KMS-11 (cell line): ENCODE results near the gene HECTD2.

Source experiments
- H2AFZ ChIP-seq: fragments of 200-600 bp; sonication (generic); 2 replicates; pipeline ENCODE4 v1.6.1; 2016; ENCODE audit warnings: antibody characterized with exemption, mixed run types, low read depth
- H3K27ac ChIP-seq: fragments of 200-600 bp; sonication (generic); 2 replicates; pipeline ENCODE4 v1.6.1; 2016; ENCODE audit warnings: mild to moderate bottlenecking, mixed run types
- H3K27me3 ChIP-seq: fragments of 200-600 bp; sonication (generic); 2 replicates; pipeline ENCODE4 v1.6.1; 2017; ENCODE audit warnings: mild to moderate bottlenecking, low read depth, mixed run types, moderate library complexity; ENCODE audit not compliant: insufficient read depth
- H3K36me3 ChIP-seq: fragments of 200-600 bp; sonication (generic); 2 replicates; pipeline ENCODE4 v1.6.1; 2017; ENCODE audit warnings: mild to moderate bottlenecking, mixed run types; ENCODE audit not compliant: insufficient read depth
- H3K4me1 ChIP-seq: fragments of 200-600 bp; sonication (generic); 2 replicates; pipeline ENCODE4 v1.6.1; 2016; ENCODE audit warnings: mild to moderate bottlenecking, low read depth, mixed run types; ENCODE audit not compliant: poor library complexity, severe bottlenecking
- H3K4me2 ChIP-seq: fragments of 200-600 bp; sonication (generic); 2 replicates; pipeline ENCODE4 v1.7.0; 2016; ENCODE audit warnings: mild to moderate bottlenecking, mixed run types
- H3K4me3 ChIP-seq: fragments of 200-600 bp; sonication (generic); IDR thresholded peaks from 2 replicates; pipeline ENCODE4 v1.6.1; 2017; ENCODE audit warnings: low read depth, low read length, mixed read lengths; ENCODE audit not compliant: insufficient read depth
- H3K79me2 ChIP-seq: fragments of 200-600 bp; sonication (generic); 2 replicates; pipeline ENCODE4 v1.6.1; 2016; ENCODE audit warnings: low read depth, mixed run types; ENCODE audit not compliant: insufficient read depth
- H3K9ac ChIP-seq: fragments of 200-600 bp; sonication (generic); 2 replicates; pipeline ENCODE4 v1.6.1; 2016; ENCODE audit warnings: mild to moderate bottlenecking, mixed run types
- H4K20me1 ChIP-seq: fragments of 200-600 bp; sonication (generic); 2 replicates; pipeline ENCODE4 v1.6.1; 2016; ENCODE audit warnings: mild to moderate bottlenecking, mixed run types; ENCODE audit not compliant: insufficient read depth
- TF ChIP-seq, protein P1 (sequence below): fragments of 200-600 bp; sonication (generic); conservative IDR thresholded peaks from 2 replicates; pipeline ENCODE4 v1.6.1; 2017; ENCODE audit warnings: low read depth, mild to moderate bottlenecking, antibody characterized with exemption, low read length, moderate library complexity, mixed read lengths

Gene HECTD2

DNA sequence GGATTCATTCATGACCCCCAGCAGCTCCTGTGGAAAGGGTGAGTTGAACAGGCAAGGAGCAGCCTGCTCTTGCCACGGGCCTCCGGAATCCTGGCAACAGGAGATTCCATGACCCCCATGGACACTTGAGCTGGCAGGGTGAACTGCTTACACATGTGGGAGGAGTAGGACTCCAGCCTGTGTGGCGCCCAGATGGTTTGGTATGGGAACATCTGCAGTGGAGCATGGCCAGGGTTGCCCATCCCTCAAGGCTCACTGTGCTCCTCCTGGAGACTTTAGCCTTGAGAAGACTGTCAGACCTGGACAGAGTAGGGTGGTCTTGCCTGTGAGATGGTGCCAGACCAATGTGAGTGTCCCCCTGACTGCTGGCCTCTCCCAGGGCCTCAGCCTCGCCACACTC, 57.0 kb downstream of the HECTD2 start:
- no peaks in the 10 kb centered on the region for H3K36me3 ChIP-seq

DNA sequence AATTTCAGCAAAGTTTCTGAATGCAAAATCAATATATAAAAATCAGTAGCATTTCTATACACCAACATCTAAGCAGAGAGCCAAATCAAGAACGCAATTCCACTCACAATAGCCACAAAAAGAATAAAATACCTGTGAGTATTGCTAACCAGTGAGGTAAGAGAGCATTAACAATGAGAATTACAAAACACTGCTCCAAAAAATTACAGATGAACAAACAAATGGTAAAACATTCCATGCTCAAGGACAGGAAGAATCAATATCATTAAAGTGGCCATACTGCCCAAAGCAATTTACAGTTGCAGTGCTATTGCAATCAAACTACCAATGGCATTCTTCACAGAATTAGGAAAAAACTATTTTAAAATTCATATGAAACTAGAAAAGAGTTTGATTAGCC, 61.5 kb downstream of the HECTD2 start:
- no peaks in the 10 kb centered on the region for H3K36me3 ChIP-seq
- no peak overlapping the region for H3K9ac ChIP-seq
- H3K4me1 ChIP-seq: no peaks in the 10 kb centered on the region
- H2AFZ ChIP-seq: no peak overlapping the region
- H3K27me3 ChIP-seq: no peaks in the 10 kb centered on the region
- H4K20me1 ChIP-seq: no peaks in the 10 kb centered on the region
- H3K4me3 ChIP-seq: no peak overlapping the region
- H3K4me2 ChIP-seq: no peak overlapping the region
- H3K27ac ChIP-seq: no peak overlapping the region
- TF ChIP-seq, protein P1, sequence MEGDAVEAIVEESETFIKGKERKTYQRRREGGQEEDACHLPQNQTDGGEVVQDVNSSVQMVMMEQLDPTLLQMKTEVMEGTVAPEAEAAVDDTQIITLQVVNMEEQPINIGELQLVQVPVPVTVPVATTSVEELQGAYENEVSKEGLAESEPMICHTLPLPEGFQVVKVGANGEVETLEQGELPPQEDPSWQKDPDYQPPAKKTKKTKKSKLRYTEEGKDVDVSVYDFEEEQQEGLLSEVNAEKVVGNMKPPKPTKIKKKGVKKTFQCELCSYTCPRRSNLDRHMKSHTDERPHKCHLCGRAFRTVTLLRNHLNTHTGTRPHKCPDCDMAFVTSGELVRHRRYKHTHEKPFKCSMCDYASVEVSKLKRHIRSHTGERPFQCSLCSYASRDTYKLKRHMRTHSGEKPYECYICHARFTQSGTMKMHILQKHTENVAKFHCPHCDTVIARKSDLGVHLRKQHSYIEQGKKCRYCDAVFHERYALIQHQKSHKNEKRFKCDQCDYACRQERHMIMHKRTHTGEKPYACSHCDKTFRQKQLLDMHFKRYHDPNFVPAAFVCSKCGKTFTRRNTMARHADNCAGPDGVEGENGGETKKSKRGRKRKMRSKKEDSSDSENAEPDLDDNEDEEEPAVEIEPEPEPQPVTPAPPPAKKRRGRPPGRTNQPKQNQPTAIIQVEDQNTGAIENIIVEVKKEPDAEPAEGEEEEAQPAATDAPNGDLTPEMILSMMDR: no peak
- H3K79me2 ChIP-seq: no peaks in the 10 kb centered on the region

More for the DNA sequence above, 57.0 kb downstream of the HECTD2 start:
- Histone ChIP-seq H3K9ac (no peak overlapping the region), H3K4me3 (no peak overlapping the region), H3K27me3 (no peaks in the 10 kb centered on the region), H3K27ac (no peak overlapping the region), H3K4me2 (no peak overlapping the region), H2AFZ (no peak overlapping the region), H3K79me2 (no peaks in the 10 kb centered on the region), H4K20me1 (no peaks in the 10 kb centered on the region), H3K4me1 (no peaks in the 10 kb centered on the region)
- TF ChIP-seq, protein P1: no peak

DNA sequence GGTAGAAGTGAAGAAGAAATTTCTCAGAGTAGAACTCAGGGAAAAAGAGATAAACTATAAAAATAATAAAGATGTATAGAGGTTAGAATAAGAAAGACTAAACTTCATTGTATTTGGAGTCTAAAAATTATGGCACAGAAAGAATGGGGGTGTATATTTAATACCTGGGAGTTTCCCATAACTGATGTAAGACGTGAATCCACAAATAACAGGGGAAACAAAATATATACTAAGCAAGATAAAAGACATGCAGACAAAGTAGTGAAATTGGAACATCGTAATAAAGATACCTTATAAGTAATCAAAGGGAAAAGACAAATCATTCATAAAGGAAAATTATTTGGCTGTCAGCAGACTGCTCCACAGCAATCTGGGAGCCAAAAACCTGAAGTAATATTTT, 62.8 kb downstream of the HECTD2 start:
- Histone ChIP-seq H3K36me3 (no peaks in the 10 kb centered on the region), H3K79me2 (no peaks in the 10 kb centered on the region), H3K27ac (no peak overlapping the region), H3K27me3 (no peaks in the 10 kb centered on the region), H3K4me2 (no peak overlapping the region), H2AFZ (no peak overlapping the region), H4K20me1 (no peaks in the 10 kb centered on the region), H3K9ac (no peak overlapping the region), H3K4me1 (no peaks in the 10 kb centered on the region), H3K4me3 (no peak overlapping the region)
- TF ChIP-seq, protein P1: no peak

DNA sequence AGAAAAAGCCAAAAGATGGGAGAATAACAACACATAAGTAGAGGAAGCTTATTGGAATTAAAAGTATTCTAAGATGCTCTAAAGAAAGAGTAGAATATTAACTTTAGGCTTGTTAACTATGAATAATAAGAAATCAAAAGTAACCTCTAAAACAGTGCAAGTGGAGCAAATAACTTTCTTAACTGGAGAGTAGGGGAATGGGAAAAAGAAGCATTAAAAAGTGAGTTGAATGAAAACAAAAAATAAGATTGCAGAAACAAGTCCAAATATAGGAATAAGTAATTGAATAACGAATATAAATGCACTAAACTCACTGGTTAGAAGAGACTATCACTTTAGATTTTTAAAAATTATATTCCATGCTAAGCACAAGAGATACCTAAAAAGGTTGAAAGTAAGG, 63.9 kb downstream of the HECTD2 start:
- Histone ChIP-seq H3K4me3 (no peak overlapping the region), H3K79me2 (no peaks in the 10 kb centered on the region), H3K4me1 (no peaks in the 10 kb centered on the region), H3K27me3 (no peaks in the 10 kb centered on the region), H3K27ac (no peak overlapping the region), H3K4me2 (no peak overlapping the region), H3K36me3 (no peaks in the 10 kb centered on the region), H2AFZ (no peak overlapping the region), H4K20me1 (no peaks in the 10 kb centered on the region), H3K9ac (no peak overlapping the region)
- TF ChIP-seq, protein P1: no peak
